Measurements from ENCODE around the gene ARSG. TPM values are rescaled to one million over a fixed set of nuclear protein-coding genes. Genes with fewer than 3 reads are reported as not detected.

ARSG gene
- total and polyA plus RNA-seq, 10 of the 15 experiments (the other 5 are each of a cell fraction or from before 2014, with no cell fraction given), result 2.9 to 13.5 (median 7.6) TPM

DNA sequence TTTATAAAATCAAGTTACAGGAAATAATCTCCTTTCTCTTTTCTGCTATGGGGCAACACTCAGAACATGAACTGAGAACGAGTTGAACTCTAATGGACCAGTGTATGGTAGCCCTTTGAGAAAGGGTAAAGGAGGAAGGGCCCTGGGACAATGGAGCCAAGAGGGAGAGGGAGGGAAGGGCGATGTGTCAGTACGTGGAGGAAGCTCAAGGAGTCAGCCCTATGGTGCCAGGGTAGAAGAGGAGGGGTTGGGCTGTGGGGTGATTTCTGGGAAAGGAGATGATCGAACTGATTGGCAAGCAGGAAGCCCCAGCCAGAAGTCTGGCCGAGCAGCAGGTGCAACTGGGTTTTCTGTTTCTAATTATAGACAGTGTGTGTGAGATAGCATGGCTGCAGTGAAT, 170.3 kb downstream of the ARSG start (continued):
- TF ChIP-seq, protein P1, sequence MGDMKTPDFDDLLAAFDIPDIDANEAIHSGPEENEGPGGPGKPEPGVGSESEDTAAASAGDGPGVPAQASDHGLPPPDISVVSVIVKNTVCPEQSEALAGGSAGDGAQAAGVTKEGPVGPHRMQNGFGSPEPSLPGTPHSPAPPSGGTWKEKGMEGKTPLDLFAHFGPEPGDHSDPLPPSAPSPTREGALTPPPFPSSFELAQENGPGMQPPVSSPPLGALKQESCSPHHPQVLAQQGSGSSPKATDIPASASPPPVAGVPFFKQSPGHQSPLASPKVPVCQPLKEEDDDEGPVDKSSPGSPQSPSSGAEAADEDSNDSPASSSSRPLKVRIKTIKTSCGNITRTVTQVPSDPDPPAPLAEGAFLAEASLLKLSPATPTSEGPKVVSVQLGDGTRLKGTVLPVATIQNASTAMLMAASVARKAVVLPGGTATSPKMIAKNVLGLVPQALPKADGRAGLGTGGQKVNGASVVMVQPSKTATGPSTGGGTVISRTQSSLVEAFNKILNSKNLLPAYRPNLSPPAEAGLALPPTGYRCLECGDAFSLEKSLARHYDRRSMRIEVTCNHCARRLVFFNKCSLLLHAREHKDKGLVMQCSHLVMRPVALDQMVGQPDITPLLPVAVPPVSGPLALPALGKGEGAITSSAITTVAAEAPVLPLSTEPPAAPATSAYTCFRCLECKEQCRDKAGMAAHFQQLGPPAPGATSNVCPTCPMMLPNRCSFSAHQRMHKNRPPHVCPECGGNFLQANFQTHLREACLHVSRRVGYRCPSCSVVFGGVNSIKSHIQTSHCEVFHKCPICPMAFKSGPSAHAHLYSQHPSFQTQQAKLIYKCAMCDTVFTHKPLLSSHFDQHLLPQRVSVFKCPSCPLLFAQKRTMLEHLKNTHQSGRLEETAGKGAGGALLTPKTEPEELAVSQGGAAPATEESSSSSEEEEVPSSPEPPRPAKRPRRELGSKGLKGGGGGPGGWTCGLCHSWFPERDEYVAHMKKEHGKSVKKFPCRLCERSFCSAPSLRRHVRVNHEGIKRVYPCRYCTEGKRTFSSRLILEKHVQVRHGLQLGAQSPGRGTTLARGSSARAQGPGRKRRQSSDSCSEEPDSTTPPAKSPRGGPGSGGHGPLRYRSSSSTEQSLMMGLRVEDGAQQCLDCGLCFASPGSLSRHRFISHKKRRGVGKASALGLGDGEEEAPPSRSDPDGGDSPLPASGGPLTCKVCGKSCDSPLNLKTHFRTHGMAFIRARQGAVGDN (IDR thresholded peaks at IDR 0.05), result no peak
- TF ChIP-seq YBX1 (IDR thresholded peaks at IDR 0.05) (no peak), SIX5 (IDR thresholded peaks at IDR 0.05; ENCODE audit: low read depth, low read length, severe bottlenecking) (no peak), JUND (IDR thresholded peaks at IDR 0.05; ENCODE audit: low read depth, low read length) (no peak), ZNF622 (IDR thresholded peaks at IDR 0.05) (no peak)

DNA sequence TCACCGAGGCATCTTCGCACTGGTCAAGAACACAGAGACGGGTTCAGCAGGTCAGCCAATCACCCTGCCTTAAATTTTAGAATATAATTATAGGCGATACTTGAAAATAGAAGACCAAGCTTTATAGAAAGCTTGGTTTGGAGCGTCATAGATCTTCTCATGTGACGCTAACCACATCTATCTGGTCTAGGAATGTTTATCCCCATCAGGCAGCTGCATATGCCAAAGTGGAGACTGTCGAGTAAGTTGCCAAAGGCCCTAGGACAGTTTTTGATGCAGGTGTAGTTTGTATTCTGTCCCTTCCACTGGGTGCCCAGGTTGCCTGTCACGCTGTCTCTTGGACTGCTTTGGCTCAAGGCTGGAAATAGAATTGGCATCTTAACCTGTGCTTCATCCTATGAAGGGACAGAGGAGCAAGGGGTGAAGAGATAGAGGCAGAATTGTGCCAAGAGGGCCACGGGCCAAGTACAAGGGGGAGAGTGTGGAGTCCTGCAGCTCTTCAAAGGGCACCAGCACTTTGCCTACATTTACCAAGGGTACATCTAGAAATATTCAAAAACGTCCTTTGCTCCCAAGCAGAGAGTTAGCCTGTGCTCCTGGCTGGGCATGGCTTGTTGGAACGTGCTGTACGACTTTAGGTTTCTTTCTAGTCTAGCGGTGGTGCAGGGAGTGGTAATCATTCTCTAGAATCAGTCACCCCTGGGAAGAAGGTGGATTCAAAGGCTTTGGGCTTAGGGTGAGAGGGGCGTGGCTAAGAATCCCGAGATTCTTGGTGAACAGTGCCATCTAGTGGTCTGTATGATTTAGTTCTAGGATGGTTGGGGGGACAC, 171.3 kb downstream of the ARSG start:
- ATAC-seq (peak; percentile 61), FAIRE-seq (peak; percentile 85), DNase-seq (ENCODE audit: low read depth, low spot score) (peak; percentile 82)
- Histone ChIP-seq H3K27me3 (replicated peaks in 1 of 2; ENCODE audit: control insufficient read depth in 2 of 2, insufficient read depth in 2 of 2, low read length in 1 of 2) (no peaks in the 10 kb centered on the region), H3K27ac (ENCODE audit: control insufficient read depth, insufficient read depth) (peak overlapping the region; percentile 78), H3K9ac (ENCODE audit: control insufficient read depth, insufficient read depth, low read length) (no peak overlapping the region), H3K4me3 (no peak overlapping the region), H3K79me2 (ENCODE audit: control insufficient read depth, insufficient read depth, low read length) (no peaks in the 10 kb centered on the region), H3K36me3 (ENCODE audit: control insufficient read depth in 2 of 2, insufficient read depth in 2 of 2, low read length in 1 of 2) (no peaks in the 10 kb centered on the region), H4K20me1 (ENCODE audit: control insufficient read depth, insufficient read depth) (no peaks in the 10 kb centered on the region), H3K4me1 (ENCODE audit: control insufficient read depth, insufficient read depth, low read length) (peaks cover 37% of the 10 kb centered on the region), H2AFZ (ENCODE audit: control insufficient read depth, low read depth, low read length) (peak overlapping the region; percentile 73), H3K9me3 (replicated peaks; ENCODE audit: control insufficient read depth, insufficient read depth, low read length) (no peaks in the 10 kb centered on the region; the same call in 2 of the 3 replicates), H3K4me2 (ENCODE audit: control insufficient read depth, insufficient read depth) (peak overlapping the region; percentile 36; the same call in 1 of the 2 replicates)
- RAD21 ChIA-PET (ENCODE audit: unreplicated experiment), result interaction anchor here (0.7 to 14.6 kb wide), 20 partner anchors 9 to 426 kb away, joined by 3 to 157 read pairs (median 6); partner anchors contain the start of genes AMZ2, ARSG and SLC16A6
- WGBS (ENCODE audit: insufficient coverage, insufficient replicate concordance, low lambda C conversion rate, missing lambda C conversion rate), result 50% methylated on average over 15 of the region's 15 CpGs
- no TSS peak for BruUV-seq (replicated peaks)
- in situ Hi-C loops (cut with MboI), result loop anchor here (10.0 kb wide), 1 partner anchor 498 kb away; no protein-coding TSS in a partner anchor
- SMC1A ChIA-PET (ENCODE audit: uncharacterized antibody, unreplicated experiment), result interaction anchor here (0.6 to 16.2 kb wide), 22 partner anchors 9 to 705 kb away, joined by 3 to 288 read pairs (median 4); partner anchors contain the start of gene AMZ2
- CTCF ChIA-PET, result interaction anchor here (0.6 to 10.9 kb wide), 29 partner anchors 10 to 498 kb away, joined by 3 to 222 read pairs (median 5); partner anchors contain the start of genes AMZ2 and ARSG
- POLR2A ChIA-PET, result interaction anchor here (0.6 to 1.7 kb wide), 5 partner anchors 9 to 214 kb away, joined by 3 to 8 read pairs (median 7); no protein-coding TSS in a partner anchor
- intact Hi-C loops (cut with micrococcal nuclease; ENCODE audit: unreplicated experiment), result loop anchor here (1.0 to 10.0 kb wide), 8 partner anchors 26 to 498 kb away; no protein-coding TSS in a partner anchor
- TF ChIP-seq BHLHE40 (IDR thresholded peaks at IDR 0.05; ENCODE audit: borderline replicate concordance in 1 of 2, low read depth in 2 of 2, low read length in 1 of 2) (peak in 1 of 2 experiments; percentile 40; a peak in 1 of 4 replicates), ZZZ3 (IDR thresholded peaks at IDR 0.05; ENCODE audit: control insufficient read depth, insufficient read length, low read depth) (no peak), SMARCA5 (IDR thresholded peaks at IDR 0.05) (no peak), MYB (IDR thresholded peaks at IDR 0.05; ENCODE audit: borderline replicate concordance, low read depth, low read length) (no peak), SMAD1 (IDR thresholded peaks at IDR 0.05; ENCODE audit: low read depth, partially characterized antibody) (no peak), CREM (IDR thresholded peaks at IDR 0.05; ENCODE audit: low read depth) (no peak), PAX8 (IDR thresholded peaks at IDR 0.05) (no peak), ZNF217 (IDR thresholded peaks at IDR 0.05) (no peak)
- TF ChIP-seq, protein P2, sequence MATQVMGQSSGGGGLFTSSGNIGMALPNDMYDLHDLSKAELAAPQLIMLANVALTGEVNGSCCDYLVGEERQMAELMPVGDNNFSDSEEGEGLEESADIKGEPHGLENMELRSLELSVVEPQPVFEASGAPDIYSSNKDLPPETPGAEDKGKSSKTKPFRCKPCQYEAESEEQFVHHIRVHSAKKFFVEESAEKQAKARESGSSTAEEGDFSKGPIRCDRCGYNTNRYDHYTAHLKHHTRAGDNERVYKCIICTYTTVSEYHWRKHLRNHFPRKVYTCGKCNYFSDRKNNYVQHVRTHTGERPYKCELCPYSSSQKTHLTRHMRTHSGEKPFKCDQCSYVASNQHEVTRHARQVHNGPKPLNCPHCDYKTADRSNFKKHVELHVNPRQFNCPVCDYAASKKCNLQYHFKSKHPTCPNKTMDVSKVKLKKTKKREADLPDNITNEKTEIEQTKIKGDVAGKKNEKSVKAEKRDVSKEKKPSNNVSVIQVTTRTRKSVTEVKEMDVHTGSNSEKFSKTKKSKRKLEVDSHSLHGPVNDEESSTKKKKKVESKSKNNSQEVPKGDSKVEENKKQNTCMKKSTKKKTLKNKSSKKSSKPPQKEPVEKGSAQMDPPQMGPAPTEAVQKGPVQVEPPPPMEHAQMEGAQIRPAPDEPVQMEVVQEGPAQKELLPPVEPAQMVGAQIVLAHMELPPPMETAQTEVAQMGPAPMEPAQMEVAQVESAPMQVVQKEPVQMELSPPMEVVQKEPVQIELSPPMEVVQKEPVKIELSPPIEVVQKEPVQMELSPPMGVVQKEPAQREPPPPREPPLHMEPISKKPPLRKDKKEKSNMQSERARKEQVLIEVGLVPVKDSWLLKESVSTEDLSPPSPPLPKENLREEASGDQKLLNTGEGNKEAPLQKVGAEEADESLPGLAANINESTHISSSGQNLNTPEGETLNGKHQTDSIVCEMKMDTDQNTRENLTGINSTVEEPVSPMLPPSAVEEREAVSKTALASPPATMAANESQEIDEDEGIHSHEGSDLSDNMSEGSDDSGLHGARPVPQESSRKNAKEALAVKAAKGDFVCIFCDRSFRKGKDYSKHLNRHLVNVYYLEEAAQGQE (IDR thresholded peaks at IDR 0.05; ENCODE audit: low read depth, low read length), result no peak
